ENCODE results near the gene MCM3AP. TPM values are rescaled to one million over a fixed set of nuclear protein-coding genes. Genes with fewer than 3 reads are reported as not detected.

MCM3AP gene
- polyA plus RNA-seq (ENCODE audit: low read depth in 6 of 6): 10 to 100 TPM; 16.3 to 57.9 (median 38.9) TPM

GRCh38 chr21:46285206-46285661 lies at the start of gene MCM3AP:
TSS of gene MCM3AP (minus strand) at chr21:46285611. CDS start at chr21:46285286, 325 bp downstream.
- no peaks in the 10 kb centered on the region for H3K9me3 Mint-ChIP-seq
- H3K27ac Mint-ChIP-seq: peak within 1 kb of the TSS; percentile 92 to 99 (median 98)
- DNase-seq (no peak), ATAC-seq (ENCODE audit: low read depth in 2 of 2) (no peak)
- H3K4me3 Mint-ChIP-seq: peak within 1 kb of the TSS; percentile 88 to 100 (median 98)
- peaks cover 0 to 9% of the 10 kb centered on the region in 2 donors for H3K36me3 Mint-ChIP-seq
- H3K27me3 Mint-ChIP-seq: no peaks in the 10 kb centered on the region
- H3K4me1 Mint-ChIP-seq: peaks cover 37 to 57% (median 49%) of the 10 kb centered on the region in 3 donors

- ATAC-seq (ENCODE audit: low read depth in 2 of 2) (no peak), DNase-seq (no peak)
- Mint-ChIP-seq H3K4me3 (peak overlapping the region in 1 of 8 donors; percentile 38), H3K36me3 (peaks cover 10 to 14% of the 10 kb centered on the region in 2 donors), H3K27me3 (no peaks in the 10 kb centered on the region), H3K4me1 (peaks cover 3 to 6% (median 4%) of the 10 kb centered on the region in 3 donors), H3K9me3 (no peaks in the 10 kb centered on the region), H3K27ac (no peak overlapping the region)
Observed at GRCh38 chr21:46334351-46335140, 49.1 kb upstream of the MCM3AP start.

DNA sequence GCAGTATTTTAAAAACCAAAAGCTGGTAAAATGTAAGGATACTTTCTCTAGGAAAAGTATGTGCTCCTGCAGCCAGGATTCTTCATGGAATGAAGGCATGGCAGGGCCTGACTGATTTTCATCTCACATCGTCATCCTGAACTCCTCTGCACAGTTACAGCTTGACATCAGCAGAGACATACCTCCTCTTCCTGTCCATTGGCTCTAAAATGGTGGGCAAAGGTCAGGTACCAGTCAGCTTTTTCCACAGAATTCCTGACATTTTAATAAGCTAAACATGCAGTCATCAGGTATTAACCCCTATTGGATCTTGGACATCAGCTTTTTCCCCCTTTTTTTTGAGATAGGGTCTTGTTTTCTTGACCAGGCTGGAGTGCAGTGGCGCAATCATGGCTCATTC lies 44.4 kb upstream of the MCM3AP start:
- H3K27me3 Mint-ChIP-seq: no peaks in the 10 kb centered on the region
- H3K4me3 Mint-ChIP-seq: no peak overlapping the region
- peaks cover 0 to 8% of the 10 kb centered on the region in 2 donors for H3K36me3 Mint-ChIP-seq
- no peak overlapping the region for H3K27ac Mint-ChIP-seq
- ATAC-seq (ENCODE audit: low read depth in 2 of 2) (no peak), DNase-seq (no peak)
- peaks cover 5 to 13% (median 7%) of the 10 kb centered on the region in 3 donors for H3K4me1 Mint-ChIP-seq
- no peaks in the 10 kb centered on the region for H3K9me3 Mint-ChIP-seq

DNA sequence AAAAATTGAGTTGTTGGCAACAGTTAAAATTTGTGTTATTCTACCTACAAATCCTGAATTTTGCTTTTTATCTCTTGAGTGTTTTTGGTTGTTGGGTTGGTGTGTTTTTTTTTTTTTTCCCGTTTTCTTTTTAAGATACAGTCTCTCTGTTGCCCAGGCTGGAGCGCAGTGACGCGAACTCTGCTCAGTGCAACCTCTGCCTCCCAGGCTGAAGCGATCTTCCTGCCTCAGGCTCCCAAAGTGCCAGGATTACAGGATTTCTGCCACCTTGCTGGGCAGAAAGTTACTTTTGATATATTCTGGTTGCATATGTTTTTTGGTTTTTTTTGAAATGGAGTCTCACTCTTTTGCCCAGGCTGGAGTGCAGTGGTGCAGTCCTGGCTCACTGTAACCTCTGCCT lies 42.7 kb upstream of the MCM3AP start:
- Mint-ChIP-seq H3K36me3 (peaks cover 0 to 7% of the 10 kb centered on the region in 2 donors), H3K27me3 (no peaks in the 10 kb centered on the region), H3K4me3 (peak overlapping the region in 2 of 8 donors; percentile 52 to 70), H3K9me3 (no peaks in the 10 kb centered on the region), H3K4me1 (peaks cover 7 to 15% (median 9%) of the 10 kb centered on the region in 3 donors), H3K27ac (no peak overlapping the region)
- no peak for DNase-seq
- no peak for ATAC-seq (ENCODE audit: low read depth in 2 of 2)

GRCh38 chr21:46327711-46328110 lies 42.3 kb upstream of the MCM3AP start:
- no peaks in the 10 kb centered on the region for H3K9me3 Mint-ChIP-seq
- H3K4me3 Mint-ChIP-seq: peak overlapping the region in 1 of 8 donors; percentile 52
- H3K36me3 Mint-ChIP-seq: peaks cover 0 to 7% of the 10 kb centered on the region in 2 donors
- ATAC-seq (ENCODE audit: low read depth in 2 of 2): no peak
- H3K27me3 Mint-ChIP-seq: no peaks in the 10 kb centered on the region
- DNase-seq: no peak
- peaks cover 7 to 19% (median 9%) of the 10 kb centered on the region in 3 donors for H3K4me1 Mint-ChIP-seq
- no peak overlapping the region for H3K27ac Mint-ChIP-seq

DNA sequence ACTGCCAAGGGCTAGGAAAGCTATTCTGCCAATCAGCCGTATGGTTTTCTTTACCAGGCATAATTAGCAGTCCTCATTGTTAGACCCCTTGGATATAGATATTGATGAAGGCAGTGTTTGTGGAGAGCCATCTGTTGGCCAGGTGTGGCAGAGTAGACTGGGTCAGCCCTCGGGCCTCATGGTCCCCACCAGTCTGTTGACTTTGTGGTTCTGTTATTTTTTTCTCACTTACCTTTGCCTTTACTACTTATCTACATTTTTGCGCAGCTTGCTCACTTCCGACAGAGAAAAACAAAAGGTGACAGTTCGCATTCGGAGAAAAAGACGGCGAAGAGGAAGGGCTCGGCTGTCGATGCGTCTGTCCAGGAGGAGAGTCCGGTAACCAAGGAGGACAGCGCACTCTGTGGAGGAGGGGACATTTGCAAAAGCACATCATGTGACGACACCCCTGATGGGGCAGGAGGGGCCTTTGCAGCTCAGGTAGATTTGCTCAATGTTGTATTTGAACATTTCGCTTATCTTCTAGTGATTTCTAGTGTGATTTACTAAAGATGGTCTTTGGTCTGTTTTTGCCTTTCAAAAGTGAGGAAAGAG lies 40.8 kb upstream of the MCM3AP start:
- Mint-ChIP-seq H3K27me3 (no peaks in the 10 kb centered on the region), H3K27ac (no peak overlapping the region), H3K36me3 (peaks cover 0 to 7% of the 10 kb centered on the region in 2 donors), H3K9me3 (no peaks in the 10 kb centered on the region), H3K4me3 (peak overlapping the region in 5 of 8 donors; percentile 53 to 97 (median 96)), H3K4me1 (peaks cover 7 to 32% (median 12%) of the 10 kb centered on the region in 3 donors)
- no peak for DNase-seq
- no peak for ATAC-seq (ENCODE audit: low read depth in 2 of 2)

DNA sequence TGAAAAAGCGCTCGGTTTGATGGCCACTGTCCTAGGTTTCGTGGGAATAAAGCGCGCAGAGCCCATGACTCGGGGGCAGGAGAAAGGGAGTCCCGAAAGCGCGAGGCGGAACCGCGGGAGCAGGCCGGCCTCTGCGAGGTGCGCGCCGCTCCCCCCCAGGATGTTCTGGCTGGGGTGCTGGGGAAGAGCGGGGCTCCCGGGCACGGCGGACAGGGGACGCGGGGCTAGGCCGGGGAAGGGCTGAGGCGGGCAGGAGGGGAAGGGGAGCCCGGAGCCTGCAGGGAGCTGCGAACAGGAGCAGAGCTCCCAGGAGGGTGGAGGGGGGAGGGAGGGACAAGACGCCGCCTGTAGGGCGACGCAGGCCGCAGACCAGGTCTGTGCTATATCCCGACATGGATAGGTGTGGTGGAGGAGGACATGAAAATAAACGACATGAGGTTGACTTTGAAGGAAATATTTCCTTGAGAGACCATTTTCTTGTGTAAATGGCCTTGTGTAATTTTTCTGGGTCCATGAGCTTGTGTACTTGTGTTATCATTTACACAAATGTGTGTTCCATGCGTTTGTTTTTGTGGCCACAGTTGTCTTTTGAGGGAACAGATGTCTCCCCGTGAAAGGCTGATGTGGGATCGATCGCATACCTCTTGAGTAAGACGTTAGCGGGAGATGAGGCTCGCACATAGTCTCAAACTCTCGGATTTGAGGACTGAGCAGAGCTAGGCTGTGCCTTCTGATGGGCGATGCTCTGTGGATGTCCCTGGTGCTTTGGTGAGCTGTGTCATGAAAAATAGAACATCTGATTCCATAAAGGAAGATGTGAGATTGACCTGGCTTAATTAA lies 39.9 kb upstream of the MCM3AP start:
- Mint-ChIP-seq H3K9me3 (no peaks in the 10 kb centered on the region), H3K4me1 (peaks cover 7 to 35% (median 12%) of the 10 kb centered on the region in 3 donors), H3K36me3 (peaks cover 0 to 7% of the 10 kb centered on the region in 2 donors), H3K4me3 (peak overlapping the region; percentile 89 to 97 (median 92)), H3K27ac (peak overlapping the region in 4 of 6 donors; percentile 28 to 74 (median 48)), H3K27me3 (no peaks in the 10 kb centered on the region)
- DNase-seq: peak; percentile 16
- ATAC-seq (ENCODE audit: low read depth in 2 of 2): no peak

GRCh38 chr21:46324390-46325072 lies 39.1 kb upstream of the MCM3AP start:
- Mint-ChIP-seq H3K27me3 (no peaks in the 10 kb centered on the region), H3K4me3 (peak overlapping the region; percentile 91 to 99 (median 96)), H3K4me1 (peaks cover 7 to 36% (median 12%) of the 10 kb centered on the region in 3 donors), H3K9me3 (no peaks in the 10 kb centered on the region), H3K36me3 (peaks cover 0 to 7% of the 10 kb centered on the region in 2 donors), H3K27ac (peak overlapping the region in 3 of 6 donors; percentile 93 to 98 (median 96))
- DNase-seq (peak; percentile 88), ATAC-seq (ENCODE audit: low read depth in 2 of 2) (peak; percentile 76 to 77)

GRCh38 chr21:46323710-46324389 lies 38.4 kb upstream of the MCM3AP start, which contains the start of the genes C21orf58 and PCNT:
TSS of gene C21orf58 (minus strand) at chr21:46323870. CDS start at chr21:46322738, 1,132 bp downstream.
TSS of gene PCNT (plus strand) at chr21:46324156. CDS start at chr21:46324229, 73 bp downstream.
- Mint-ChIP-seq H3K4me1 (peaks cover 7 to 36% (median 12%) of the 10 kb centered on the region in 3 donors), H3K9me3 (no peaks in the 10 kb centered on the region), H3K36me3 (peaks cover 0 to 7% of the 10 kb centered on the region in 2 donors), H3K4me3 (peak within 1 kb of the TSS; percentile 91 to 99 (median 96)), H3K27ac (peak within 1 kb of the TSS; percentile 93 to 99 (median 98)), H3K27me3 (no peaks in the 10 kb centered on the region)
- ATAC-seq (ENCODE audit: low read depth in 2 of 2) (peak; percentile 81 to 83), DNase-seq (peak; percentile 99)

- Mint-ChIP-seq H3K4me3 (peak overlapping the region; percentile 91 to 99 (median 95)), H3K9me3 (no peaks in the 10 kb centered on the region), H3K36me3 (peaks cover 0 to 7% of the 10 kb centered on the region in 2 donors), H3K27ac (peak overlapping the region in 2 of 6 donors; percentile 20 to 69), H3K4me1 (peaks cover 7 to 36% (median 12%) of the 10 kb centered on the region in 3 donors), H3K27me3 (no peaks in the 10 kb centered on the region)
- no peak for DNase-seq
- ATAC-seq (ENCODE audit: low read depth in 2 of 2): no peak
Observed at GRCh38 chr21:46323227-46323709, 37.9 kb upstream of the MCM3AP start.

- peaks cover 0 to 6% of the 10 kb centered on the region in 2 donors for H3K36me3 Mint-ChIP-seq
- peak overlapping the region in 4 of 6 donors; percentile 28 to 69 (median 56) for H3K27ac Mint-ChIP-seq
Observed at GRCh38 chr21:46322351-46323226, 37.2 kb upstream of the MCM3AP start.

More at GRCh38 chr21:46322351-46323226, 37.2 kb upstream of the MCM3AP start:
- peaks cover 7 to 36% (median 12%) of the 10 kb centered on the region in 3 donors for H3K4me1 Mint-ChIP-seq
- H3K27me3 Mint-ChIP-seq: no peaks in the 10 kb centered on the region
- peak overlapping the region; percentile 91 to 99 (median 95) for H3K4me3 Mint-ChIP-seq
- DNase-seq: no peak
- no peaks in the 10 kb centered on the region for H3K9me3 Mint-ChIP-seq
- no peak for ATAC-seq (ENCODE audit: low read depth in 2 of 2)
